WTC11 (cell line): ENCODE measurements around the gene CLCN6.

Experiments used
- TF ChIP-seq, protein P1 (sequence below): fragments of 200-600 bp; IDR thresholded peaks from 2 replicates; pipeline ENCODE4 v1.8.0; 2022; ENCODE audit warnings: antibody characterized with exemption
- TF ChIP-seq, protein P2 (sequence below): sonication (generic); formaldehyde crosslinking; IDR thresholded peaks from 2 replicates; pipeline ENCODE4 v1.8.0; 2022; ENCODE audit warnings: mild to moderate bottlenecking, missing genetic modification reagents
- TF ChIP-seq, protein P3 (sequence below): sonication (generic); formaldehyde crosslinking; IDR thresholded peaks from 2 replicates; pipeline ENCODE4 v1.8.1; 2023; ENCODE audit warnings: mild to moderate bottlenecking, missing genetic modification reagents, borderline replicate concordance

DNA sequence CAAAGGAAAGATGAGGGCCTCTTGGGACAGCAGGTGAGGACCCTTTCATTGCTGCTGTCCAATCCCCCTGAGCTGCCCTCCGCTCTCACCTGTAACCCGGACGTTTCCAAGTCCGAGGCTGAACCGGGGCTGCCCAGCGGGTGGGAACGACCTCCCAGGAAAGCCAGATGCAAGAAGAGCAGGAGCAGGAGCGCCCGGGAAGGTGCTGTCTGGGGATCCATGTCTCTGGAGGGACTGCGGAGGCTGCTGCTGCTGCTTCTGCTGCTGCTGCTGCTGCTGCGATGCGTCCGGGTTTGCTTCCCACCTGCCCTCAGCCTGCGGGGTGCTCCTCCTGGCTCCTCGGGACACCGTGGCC lies 52.6 kb downstream of the CLCN6 start, which contains the start of gene NPPB:
- TF ChIP-seq, protein P1, sequence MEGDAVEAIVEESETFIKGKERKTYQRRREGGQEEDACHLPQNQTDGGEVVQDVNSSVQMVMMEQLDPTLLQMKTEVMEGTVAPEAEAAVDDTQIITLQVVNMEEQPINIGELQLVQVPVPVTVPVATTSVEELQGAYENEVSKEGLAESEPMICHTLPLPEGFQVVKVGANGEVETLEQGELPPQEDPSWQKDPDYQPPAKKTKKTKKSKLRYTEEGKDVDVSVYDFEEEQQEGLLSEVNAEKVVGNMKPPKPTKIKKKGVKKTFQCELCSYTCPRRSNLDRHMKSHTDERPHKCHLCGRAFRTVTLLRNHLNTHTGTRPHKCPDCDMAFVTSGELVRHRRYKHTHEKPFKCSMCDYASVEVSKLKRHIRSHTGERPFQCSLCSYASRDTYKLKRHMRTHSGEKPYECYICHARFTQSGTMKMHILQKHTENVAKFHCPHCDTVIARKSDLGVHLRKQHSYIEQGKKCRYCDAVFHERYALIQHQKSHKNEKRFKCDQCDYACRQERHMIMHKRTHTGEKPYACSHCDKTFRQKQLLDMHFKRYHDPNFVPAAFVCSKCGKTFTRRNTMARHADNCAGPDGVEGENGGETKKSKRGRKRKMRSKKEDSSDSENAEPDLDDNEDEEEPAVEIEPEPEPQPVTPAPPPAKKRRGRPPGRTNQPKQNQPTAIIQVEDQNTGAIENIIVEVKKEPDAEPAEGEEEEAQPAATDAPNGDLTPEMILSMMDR: no peak
- TF ChIP-seq, protein P2, sequence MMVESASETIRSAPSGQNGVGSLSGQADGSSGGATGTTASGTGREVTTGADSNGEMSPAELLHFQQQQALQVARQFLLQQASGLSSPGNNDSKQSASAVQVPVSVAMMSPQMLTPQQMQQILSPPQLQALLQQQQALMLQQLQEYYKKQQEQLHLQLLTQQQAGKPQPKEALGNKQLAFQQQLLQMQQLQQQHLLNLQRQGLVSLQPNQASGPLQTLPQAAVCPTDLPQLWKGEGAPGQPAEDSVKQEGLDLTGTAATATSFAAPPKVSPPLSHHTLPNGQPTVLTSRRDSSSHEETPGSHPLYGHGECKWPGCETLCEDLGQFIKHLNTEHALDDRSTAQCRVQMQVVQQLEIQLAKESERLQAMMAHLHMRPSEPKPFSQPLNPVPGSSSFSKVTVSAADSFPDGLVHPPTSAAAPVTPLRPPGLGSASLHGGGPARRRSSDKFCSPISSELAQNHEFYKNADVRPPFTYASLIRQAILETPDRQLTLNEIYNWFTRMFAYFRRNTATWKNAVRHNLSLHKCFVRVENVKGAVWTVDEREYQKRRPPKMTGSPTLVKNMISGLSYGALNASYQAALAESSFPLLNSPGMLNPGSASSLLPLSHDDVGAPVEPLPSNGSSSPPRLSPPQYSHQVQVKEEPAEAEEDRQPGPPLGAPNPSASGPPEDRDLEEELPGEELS (CRISPR knock-in tag): no peak
- TF ChIP-seq, protein P3, sequence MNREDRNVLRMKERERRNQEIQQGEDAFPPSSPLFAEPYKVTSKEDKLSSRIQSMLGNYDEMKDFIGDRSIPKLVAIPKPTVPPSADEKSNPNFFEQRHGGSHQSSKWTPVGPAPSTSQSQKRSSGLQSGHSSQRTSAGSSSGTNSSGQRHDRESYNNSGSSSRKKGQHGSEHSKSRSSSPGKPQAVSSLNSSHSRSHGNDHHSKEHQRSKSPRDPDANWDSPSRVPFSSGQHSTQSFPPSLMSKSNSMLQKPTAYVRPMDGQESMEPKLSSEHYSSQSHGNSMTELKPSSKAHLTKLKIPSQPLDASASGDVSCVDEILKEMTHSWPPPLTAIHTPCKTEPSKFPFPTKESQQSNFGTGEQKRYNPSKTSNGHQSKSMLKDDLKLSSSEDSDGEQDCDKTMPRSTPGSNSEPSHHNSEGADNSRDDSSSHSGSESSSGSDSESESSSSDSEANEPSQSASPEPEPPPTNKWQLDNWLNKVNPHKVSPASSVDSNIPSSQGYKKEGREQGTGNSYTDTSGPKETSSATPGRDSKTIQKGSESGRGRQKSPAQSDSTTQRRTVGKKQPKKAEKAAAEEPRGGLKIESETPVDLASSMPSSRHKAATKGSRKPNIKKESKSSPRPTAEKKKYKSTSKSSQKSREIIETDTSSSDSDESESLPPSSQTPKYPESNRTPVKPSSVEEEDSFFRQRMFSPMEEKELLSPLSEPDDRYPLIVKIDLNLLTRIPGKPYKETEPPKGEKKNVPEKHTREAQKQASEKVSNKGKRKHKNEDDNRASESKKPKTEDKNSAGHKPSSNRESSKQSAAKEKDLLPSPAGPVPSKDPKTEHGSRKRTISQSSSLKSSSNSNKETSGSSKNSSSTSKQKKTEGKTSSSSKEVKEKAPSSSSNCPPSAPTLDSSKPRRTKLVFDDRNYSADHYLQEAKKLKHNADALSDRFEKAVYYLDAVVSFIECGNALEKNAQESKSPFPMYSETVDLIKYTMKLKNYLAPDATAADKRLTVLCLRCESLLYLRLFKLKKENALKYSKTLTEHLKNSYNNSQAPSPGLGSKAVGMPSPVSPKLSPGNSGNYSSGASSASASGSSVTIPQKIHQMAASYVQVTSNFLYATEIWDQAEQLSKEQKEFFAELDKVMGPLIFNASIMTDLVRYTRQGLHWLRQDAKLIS (CRISPR knock-in tag): no peak
